Hepatocyte (in vitro differentiated cells): ENCODE measurements around the gene PRKCA. TPM values are rescaled to one million over a fixed set of nuclear protein-coding genes. Genes with fewer than 3 reads are reported as not detected.

Experiments
- DNase-seq: peaks from one replicate; pipeline ENCODE4 v3.0.0-alpha.2; 2016; ENCODE audit warnings: low spot score
- H2AFZ ChIP-seq: fragments of 200-600 bp; sonication (generic); 2 replicates; pipeline ENCODE4 v1.6.0; 2016; ENCODE audit warnings: antibody characterized with exemption, mild to moderate bottlenecking
- H3K27ac ChIP-seq: fragments of 200-600 bp; sonication (generic); 2 replicates; pipeline ENCODE4 v1.5.1; 2016; ENCODE audit warnings: mild to moderate bottlenecking
- H3K27me3 ChIP-seq: fragments of 200-600 bp; sonication (generic); 2 replicates; pipeline ENCODE4 v1.6.1; 2016
- H3K36me3 ChIP-seq: fragments of 200-600 bp; sonication (generic); replicated peaks from 2 replicates; pipeline ENCODE4 v1.5.1; 2016; ENCODE audit warnings: low read depth; ENCODE audit not compliant: insufficient read depth
- H3K4me1 ChIP-seq: fragments of 200-600 bp; sonication (generic); 2 replicates; pipeline ENCODE4 v1.5.1; 2016; ENCODE audit warnings: mild to moderate bottlenecking, moderate library complexity; ENCODE audit not compliant: insufficient read depth
- H3K4me2 ChIP-seq: fragments of 200-600 bp; sonication (generic); 2 replicates; pipeline ENCODE4 v1.6.0; 2016
- H3K4me3 ChIP-seq: fragments of 200-600 bp; sonication (generic); 2 replicates; pipeline ENCODE4 v1.5.1; 2016; ENCODE audit warnings: mild to moderate bottlenecking
- H3K79me2 ChIP-seq: fragments of 200-600 bp; sonication (generic); 2 replicates; pipeline ENCODE4 v1.6.0; 2017; ENCODE audit warnings: mild to moderate bottlenecking
- H3K9me2 ChIP-seq: fragments of 200-600 bp; sonication (generic); replicated peaks from 2 replicates; pipeline ENCODE4 v1.6.0; 2017; ENCODE audit warnings: mild to moderate bottlenecking; ENCODE audit not compliant: insufficient read depth
- H3K9me3 ChIP-seq: fragments of 200-600 bp; sonication (generic); 2 replicates; pipeline ENCODE4 v1.5.1; 2016; ENCODE audit warnings: low read depth, mild to moderate bottlenecking
- H4K20me1 ChIP-seq: fragments of 200-600 bp; sonication (generic); 2 replicates; pipeline ENCODE4 v1.6.0; 2016; ENCODE audit warnings: mild to moderate bottlenecking; ENCODE audit not compliant: insufficient read depth, poor library complexity, severe bottlenecking
- EZH2 ChIP-seq: fragments of 200-600 bp; sonication (generic); IDR thresholded peaks from 2 replicates; pipeline ENCODE4 v1.6.1; 2016; ENCODE audit warnings: antibody characterized with exemption, mild to moderate bottlenecking, borderline replicate concordance
- EZH2phosphoT487 ChIP-seq: fragments of 200-600 bp; sonication (generic); IDR thresholded peaks from one replicate; pipeline ENCODE4 v1.6.1; 2018; ENCODE audit warnings: antibody characterized with exemption, mild to moderate bottlenecking, low read depth, moderate library complexity; ENCODE audit not compliant: unreplicated experiment, severe bottlenecking
- WGBS: methylation state at CpG from one replicate; pipeline ENCODE4 v1.1.6; 2016; ENCODE audit warnings: low lambda C conversion rate; ENCODE audit errors: missing lambda C conversion rate; 5-methylcytosine and 5-hydroxymethylcytosine counted together
- polyA plus RNA-seq: library from polyadenylated mRNA; unstranded; fragments of >200 nt; fragmentation: Nextera tagmentation; extraction: Ambion mirVana; gene quantifications from 2 replicates; pipeline ENCODE4 v1.2.1, GENCODE V29; 2016
- total RNA-seq: library from RNA; depleted of rRNA; stranded (reverse); fragments of >200 nt; gene quantifications from 2 replicates; pipeline ENCODE4 v1.2.3, GENCODE V29; 2014
- TF ChIP-seq, protein P1 (sequence below): fragments of 200-600 bp; sonication (generic); IDR thresholded peaks from 2 replicates; pipeline ENCODE4 v1.5.1; 2016; ENCODE audit warnings: antibody characterized with exemption, mild to moderate bottlenecking; ENCODE audit not compliant: poor library complexity

The PRKCA gene
- total and polyA plus RNA-seq, 2 experiments from 2014 or later: 5.9 to 18.5 TPM

DNA sequence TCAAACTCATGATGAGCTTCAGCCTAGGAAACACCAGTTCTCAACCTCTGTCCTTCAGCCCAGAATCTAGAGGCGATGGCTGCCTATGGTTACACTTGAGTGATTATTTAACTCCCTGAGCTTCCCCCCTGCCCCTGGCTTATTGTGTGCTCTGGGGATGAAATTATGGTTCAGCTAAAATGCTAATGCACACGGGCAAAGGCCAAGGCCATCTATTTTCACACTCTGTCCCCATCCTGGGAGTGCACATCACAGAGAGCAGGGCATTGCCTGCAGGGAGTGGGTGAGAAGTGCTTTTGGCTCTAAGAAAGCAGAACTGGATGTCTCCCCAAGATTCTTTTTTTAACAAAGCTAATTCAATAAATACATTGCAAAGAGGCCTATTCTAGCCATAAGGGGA lies 510.9 kb downstream of the PRKCA start:
- H3K27ac ChIP-seq: no peak overlapping the region
- TF ChIP-seq EZH2phosphoT487 (no peak), EZH2 (no peak)
- TF ChIP-seq, protein P1, sequence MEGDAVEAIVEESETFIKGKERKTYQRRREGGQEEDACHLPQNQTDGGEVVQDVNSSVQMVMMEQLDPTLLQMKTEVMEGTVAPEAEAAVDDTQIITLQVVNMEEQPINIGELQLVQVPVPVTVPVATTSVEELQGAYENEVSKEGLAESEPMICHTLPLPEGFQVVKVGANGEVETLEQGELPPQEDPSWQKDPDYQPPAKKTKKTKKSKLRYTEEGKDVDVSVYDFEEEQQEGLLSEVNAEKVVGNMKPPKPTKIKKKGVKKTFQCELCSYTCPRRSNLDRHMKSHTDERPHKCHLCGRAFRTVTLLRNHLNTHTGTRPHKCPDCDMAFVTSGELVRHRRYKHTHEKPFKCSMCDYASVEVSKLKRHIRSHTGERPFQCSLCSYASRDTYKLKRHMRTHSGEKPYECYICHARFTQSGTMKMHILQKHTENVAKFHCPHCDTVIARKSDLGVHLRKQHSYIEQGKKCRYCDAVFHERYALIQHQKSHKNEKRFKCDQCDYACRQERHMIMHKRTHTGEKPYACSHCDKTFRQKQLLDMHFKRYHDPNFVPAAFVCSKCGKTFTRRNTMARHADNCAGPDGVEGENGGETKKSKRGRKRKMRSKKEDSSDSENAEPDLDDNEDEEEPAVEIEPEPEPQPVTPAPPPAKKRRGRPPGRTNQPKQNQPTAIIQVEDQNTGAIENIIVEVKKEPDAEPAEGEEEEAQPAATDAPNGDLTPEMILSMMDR: no peak
- 69% methylated on average over 2 of the region's 2 CpGs for WGBS

DNA sequence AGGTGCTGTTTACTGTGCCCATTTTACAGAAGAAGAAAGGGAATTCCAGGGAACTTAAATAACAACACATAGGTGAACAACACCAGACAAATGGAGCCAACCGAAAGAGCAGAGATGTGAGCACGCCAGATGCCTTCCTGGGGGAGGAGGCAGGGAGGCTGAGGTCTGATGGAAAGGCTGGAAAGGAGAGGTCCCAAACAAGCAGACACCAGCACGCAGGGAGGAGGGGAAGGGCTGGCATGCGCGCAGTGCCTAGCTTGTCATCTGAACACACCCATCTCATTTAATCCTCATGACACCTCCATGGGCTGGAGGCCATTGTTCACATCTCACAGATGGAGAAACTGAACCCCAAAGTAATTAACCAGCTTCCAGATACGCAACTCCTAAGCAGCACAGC lies 511.6 kb downstream of the PRKCA start:
- no peak overlapping the region for H2AFZ ChIP-seq
- WGBS: 96% methylated on average over 6 of the region's 6 CpGs
- H3K79me2 ChIP-seq: no peaks in the 10 kb centered on the region
- H3K9me3 ChIP-seq: no peaks in the 10 kb centered on the region
- no peak overlapping the region for H3K4me2 ChIP-seq
- no peak overlapping the region for H3K4me3 ChIP-seq
- H3K4me1 ChIP-seq: no peaks in the 10 kb centered on the region
- TF ChIP-seq, protein P1: no peak
- no peak for TF ChIP-seq EZH2
- TF ChIP-seq EZH2phosphoT487: no peak
- no peaks in the 10 kb centered on the region for H3K9me2 ChIP-seq
- no peaks in the 10 kb centered on the region for H3K36me3 ChIP-seq
- no peaks in the 10 kb centered on the region for H3K27me3 ChIP-seq
- DNase-seq: no peak
- no peaks in the 10 kb centered on the region for H4K20me1 ChIP-seq
- no peak overlapping the region for H3K27ac ChIP-seq

More for the DNA sequence above, 510.9 kb downstream of the PRKCA start:
- Histone ChIP-seq H3K4me3 (no peak overlapping the region), H4K20me1 (no peaks in the 10 kb centered on the region), H3K27me3 (no peaks in the 10 kb centered on the region), H2AFZ (no peak overlapping the region), H3K36me3 (no peaks in the 10 kb centered on the region), H3K9me3 (no peaks in the 10 kb centered on the region), H3K79me2 (no peaks in the 10 kb centered on the region), H3K9me2 (no peaks in the 10 kb centered on the region), H3K4me1 (no peaks in the 10 kb centered on the region), H3K4me2 (no peak overlapping the region)
- DNase-seq: no peak

DNA sequence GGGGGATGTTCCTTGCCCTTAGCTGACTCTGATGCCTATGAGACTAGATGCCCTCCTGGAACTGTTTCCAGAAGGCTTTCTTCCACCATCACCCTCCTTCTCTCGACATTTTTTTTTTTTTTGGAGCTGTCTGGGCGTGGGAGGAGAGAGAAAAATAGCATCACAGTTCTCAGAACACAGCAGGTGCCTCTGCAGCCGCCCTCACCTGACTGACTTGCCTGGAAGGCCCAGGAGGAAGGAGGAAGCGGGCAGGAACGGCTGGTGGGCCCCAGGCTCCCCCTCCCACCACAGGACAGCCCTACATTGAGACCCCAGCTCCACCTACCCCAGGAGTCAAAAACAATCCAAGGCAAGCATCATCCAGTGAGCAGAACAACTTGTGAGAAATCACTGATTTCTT lies 512.2 kb downstream of the PRKCA start:
- Histone ChIP-seq H3K36me3 (no peaks in the 10 kb centered on the region), H4K20me1 (no peaks in the 10 kb centered on the region), H3K4me3 (no peak overlapping the region), H3K4me2 (no peak overlapping the region), H3K79me2 (no peaks in the 10 kb centered on the region), H3K27ac (no peak overlapping the region), H2AFZ (no peak overlapping the region), H3K9me3 (no peaks in the 10 kb centered on the region), H3K27me3 (no peaks in the 10 kb centered on the region), H3K4me1 (no peaks in the 10 kb centered on the region), H3K9me2 (no peaks in the 10 kb centered on the region)
- DNase-seq: no peak
- 78% methylated on average over 5 of the region's 5 CpGs for whole genome bisulfite sequencing
- TF ChIP-seq EZH2 (no peak), EZH2phosphoT487 (no peak)
- TF ChIP-seq, protein P1: no peak

DNA sequence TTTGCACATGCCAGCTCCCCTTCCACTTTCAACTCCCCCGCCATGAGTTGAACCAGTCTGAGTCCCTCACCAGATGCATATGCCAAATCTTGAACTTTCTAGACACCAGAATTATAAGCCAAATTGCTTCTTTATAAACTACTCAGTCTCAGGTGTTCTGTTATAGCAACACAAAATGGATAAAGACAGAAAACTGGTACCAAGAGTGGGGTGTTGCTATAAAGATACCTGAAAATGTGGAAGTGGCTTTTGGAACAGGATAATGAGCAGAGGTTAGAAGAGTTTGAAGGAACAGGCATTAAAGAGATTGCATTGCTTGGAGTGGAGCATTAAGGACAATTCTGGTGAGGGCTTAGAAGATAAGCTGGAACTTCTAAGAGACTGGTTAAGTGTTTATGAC lies 515.3 kb downstream of the PRKCA start:
- H4K20me1 ChIP-seq: no peaks in the 10 kb centered on the region
- WGBS: 100% methylated on average over 1 of the region's 1 CpG
- TF ChIP-seq, protein P1: no peak
- no peak for TF ChIP-seq EZH2phosphoT487

More for the DNA sequence above, 515.3 kb downstream of the PRKCA start:
- Histone ChIP-seq H3K4me1 (no peaks in the 10 kb centered on the region), H2AFZ (no peak overlapping the region), H3K27ac (no peak overlapping the region), H3K79me2 (no peaks in the 10 kb centered on the region), H3K9me2 (no peaks in the 10 kb centered on the region), H3K4me2 (no peak overlapping the region), H3K4me3 (no peak overlapping the region), H3K36me3 (no peaks in the 10 kb centered on the region), H3K9me3 (no peaks in the 10 kb centered on the region), H3K27me3 (no peaks in the 10 kb centered on the region)
- DNase-seq: no peak
